Measurements from ENCODE around the gene DNAL1.

The DNAL1 gene

DNA sequence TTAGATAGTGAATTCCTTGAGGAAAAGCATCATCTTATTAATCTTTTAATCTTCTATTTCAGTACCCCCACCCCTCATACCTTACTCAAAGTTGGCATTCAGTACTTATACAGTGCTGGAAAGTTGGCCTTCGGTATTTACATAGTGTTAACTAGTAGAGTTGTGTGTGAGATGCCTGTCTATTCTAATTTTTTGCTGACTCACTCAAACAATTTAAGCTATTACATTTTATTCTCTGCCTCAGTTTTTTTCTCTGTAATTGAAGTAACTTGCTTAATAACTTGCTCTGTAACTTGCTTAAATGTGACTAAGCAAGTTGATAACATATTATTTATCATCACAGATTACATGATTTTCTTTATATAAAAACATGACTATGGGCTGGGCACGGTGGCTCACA is 20.3 kb downstream of the DNAL1 start:
- Histone ChIP-seq H3K9me3 (ENCODE audit: insufficient read depth, low read depth, low read length) (no peaks in the 10 kb centered on the region), H3F3A (ENCODE audit: low read depth) (no peaks in the 10 kb centered on the region), H3K36me3 (ENCODE audit: insufficient read depth, low read length) (no peaks in the 10 kb centered on the region), H3K27me3 (ENCODE audit: insufficient read depth, low read length, poor library complexity, severe bottlenecking) (no peaks in the 10 kb centered on the region), H4K20me1 (ENCODE audit: insufficient read depth, low read length, poor library complexity, severe bottlenecking) (no peaks in the 10 kb centered on the region), H3K4me1 (ENCODE audit: insufficient read depth, low read length, poor library complexity, severe bottlenecking) (no peaks in the 10 kb centered on the region), H3K9me2 (replicated peaks; ENCODE audit: low read depth, low read length) (no peaks in the 10 kb centered on the region), H3K9ac (ENCODE audit: low read depth, low read length, poor library complexity, severe bottlenecking) (no peak overlapping the region), H3K4me3 (ENCODE audit: low read length, poor library complexity, severe bottlenecking) (no peak overlapping the region), H2AFZ (ENCODE audit: low read length) (no peak overlapping the region), H3K79me2 (ENCODE audit: insufficient read depth, low read length) (no peaks in the 10 kb centered on the region), H3K4me2 (ENCODE audit: low read depth, low read length, poor library complexity, severe bottlenecking) (no peak overlapping the region)
- TF ChIP-seq, protein P1, sequence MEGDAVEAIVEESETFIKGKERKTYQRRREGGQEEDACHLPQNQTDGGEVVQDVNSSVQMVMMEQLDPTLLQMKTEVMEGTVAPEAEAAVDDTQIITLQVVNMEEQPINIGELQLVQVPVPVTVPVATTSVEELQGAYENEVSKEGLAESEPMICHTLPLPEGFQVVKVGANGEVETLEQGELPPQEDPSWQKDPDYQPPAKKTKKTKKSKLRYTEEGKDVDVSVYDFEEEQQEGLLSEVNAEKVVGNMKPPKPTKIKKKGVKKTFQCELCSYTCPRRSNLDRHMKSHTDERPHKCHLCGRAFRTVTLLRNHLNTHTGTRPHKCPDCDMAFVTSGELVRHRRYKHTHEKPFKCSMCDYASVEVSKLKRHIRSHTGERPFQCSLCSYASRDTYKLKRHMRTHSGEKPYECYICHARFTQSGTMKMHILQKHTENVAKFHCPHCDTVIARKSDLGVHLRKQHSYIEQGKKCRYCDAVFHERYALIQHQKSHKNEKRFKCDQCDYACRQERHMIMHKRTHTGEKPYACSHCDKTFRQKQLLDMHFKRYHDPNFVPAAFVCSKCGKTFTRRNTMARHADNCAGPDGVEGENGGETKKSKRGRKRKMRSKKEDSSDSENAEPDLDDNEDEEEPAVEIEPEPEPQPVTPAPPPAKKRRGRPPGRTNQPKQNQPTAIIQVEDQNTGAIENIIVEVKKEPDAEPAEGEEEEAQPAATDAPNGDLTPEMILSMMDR (conservative IDR thresholded peaks at IDR 0.05; ENCODE audit: low read length), result no peak
- TF ChIP-seq EZH2phosphoT487 (IDR thresholded peaks at IDR 0.05; ENCODE audit: borderline replicate concordance), result no peak

DNA sequence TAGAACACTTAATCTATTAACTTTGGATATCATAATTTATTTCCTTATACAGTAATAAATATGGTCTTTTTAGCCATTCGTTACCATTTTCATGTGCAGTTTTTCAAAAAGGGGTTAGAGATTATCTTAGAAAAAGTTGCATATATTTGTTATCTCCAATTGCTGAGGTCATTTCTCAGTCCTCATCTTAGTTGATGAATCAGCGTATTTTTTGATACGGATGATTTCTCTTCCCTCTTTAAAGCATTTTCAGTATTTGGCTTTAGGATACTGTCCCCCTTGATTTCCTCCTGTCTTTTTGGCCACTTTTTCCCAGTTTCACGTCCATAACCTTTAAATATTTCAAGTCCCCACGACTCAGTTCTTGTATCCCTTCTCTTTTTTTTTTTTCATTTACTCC is 21.8 kb downstream of the DNAL1 start:
- Histone ChIP-seq H3K9me3 (ENCODE audit: insufficient read depth, low read depth, low read length) (no peaks in the 10 kb centered on the region), H3F3A (ENCODE audit: low read depth) (no peaks in the 10 kb centered on the region), H3K9ac (ENCODE audit: low read depth, low read length, poor library complexity, severe bottlenecking) (no peak overlapping the region)

DNA sequence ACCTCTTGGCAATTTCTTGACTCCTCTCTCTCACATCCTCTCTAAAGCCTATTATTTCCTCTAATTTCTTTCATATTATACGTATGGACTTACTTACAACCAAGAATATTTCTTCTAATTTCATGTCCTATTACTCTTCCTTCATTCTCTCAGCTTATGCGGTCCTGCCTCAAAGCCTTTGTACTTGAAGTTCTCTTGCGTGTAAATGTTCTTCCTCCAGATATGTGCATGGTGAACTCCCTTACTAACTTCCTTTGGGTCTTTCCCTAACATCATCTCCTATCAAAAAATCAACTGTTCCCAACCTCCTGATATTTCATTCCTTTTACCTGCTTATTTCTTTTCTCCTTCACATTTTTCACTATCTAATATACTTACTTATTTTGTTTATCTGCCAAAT is 23.1 kb downstream of the DNAL1 start:
- Histone ChIP-seq H3K4me1 (ENCODE audit: insufficient read depth, low read length, poor library complexity, severe bottlenecking) (no peaks in the 10 kb centered on the region), H3K4me2 (ENCODE audit: low read depth, low read length, poor library complexity, severe bottlenecking) (no peak overlapping the region), H4K20me1 (ENCODE audit: insufficient read depth, low read length, poor library complexity, severe bottlenecking) (no peaks in the 10 kb centered on the region), H3K4me3 (ENCODE audit: low read length, poor library complexity, severe bottlenecking) (no peak overlapping the region), H3K9me2 (replicated peaks; ENCODE audit: low read depth, low read length) (no peaks in the 10 kb centered on the region), H3K79me2 (ENCODE audit: insufficient read depth, low read length) (no peaks in the 10 kb centered on the region), H2AFZ (ENCODE audit: low read length) (no peak overlapping the region), H3K9me3 (ENCODE audit: insufficient read depth, low read depth, low read length) (no peaks in the 10 kb centered on the region), H3F3A (ENCODE audit: low read depth) (no peaks in the 10 kb centered on the region), H3K27me3 (ENCODE audit: insufficient read depth, low read length, poor library complexity, severe bottlenecking) (no peaks in the 10 kb centered on the region), H3K9ac (ENCODE audit: low read depth, low read length, poor library complexity, severe bottlenecking) (no peak overlapping the region), H3K36me3 (ENCODE audit: insufficient read depth, low read length) (no peaks in the 10 kb centered on the region)
- TF ChIP-seq EZH2phosphoT487 (IDR thresholded peaks at IDR 0.05; ENCODE audit: borderline replicate concordance), result no peak
- TF ChIP-seq, protein P1 (conservative IDR thresholded peaks at IDR 0.05; ENCODE audit: low read length), result no peak

More for the DNA sequence above, 21.8 kb downstream of the DNAL1 start:
- Histone ChIP-seq H3K4me1 (ENCODE audit: insufficient read depth, low read length, poor library complexity, severe bottlenecking) (no peaks in the 10 kb centered on the region), H3K9me2 (replicated peaks; ENCODE audit: low read depth, low read length) (no peaks in the 10 kb centered on the region), H2AFZ (ENCODE audit: low read length) (no peak overlapping the region), H3K4me2 (ENCODE audit: low read depth, low read length, poor library complexity, severe bottlenecking) (no peak overlapping the region), H4K20me1 (ENCODE audit: insufficient read depth, low read length, poor library complexity, severe bottlenecking) (no peaks in the 10 kb centered on the region), H3K4me3 (ENCODE audit: low read length, poor library complexity, severe bottlenecking) (no peak overlapping the region), H3K79me2 (ENCODE audit: insufficient read depth, low read length) (no peaks in the 10 kb centered on the region), H3K36me3 (ENCODE audit: insufficient read depth, low read length) (no peaks in the 10 kb centered on the region), H3K27me3 (ENCODE audit: insufficient read depth, low read length, poor library complexity, severe bottlenecking) (no peaks in the 10 kb centered on the region)
- TF ChIP-seq EZH2phosphoT487 (IDR thresholded peaks at IDR 0.05; ENCODE audit: borderline replicate concordance), result no peak
- TF ChIP-seq, protein P1 (conservative IDR thresholded peaks at IDR 0.05; ENCODE audit: low read length), result no peak
